Cardiac muscle cell (in vitro differentiated cells and primary cell): ENCODE measurements around the gene SLC37A1. TPM values are rescaled to one million over a fixed set of nuclear protein-coding genes. Genes with fewer than 3 reads are reported as not detected.

Experiments
- DNase-seq, 2 donors: peaks; one replicate each; pipeline versions ENCODE4 v3.0.0 to v3.0.0-alpha.2; 2010 to 2017; ENCODE audit warnings: low read depth in 1 of 2, low spot score in 1 of 2
- H3K27ac ChIP-seq: fragments of 200-600 bp; sonication (generic); 2 replicates; pipeline ENCODE4 v1.5.1; 2016
- H3K27me3 ChIP-seq: fragments of 200-600 bp; sonication (generic); 2 replicates; pipeline ENCODE4 v1.6.0; 2016; ENCODE audit warnings: control low read depth
- H3K36me3 ChIP-seq: fragments of 200-600 bp; sonication (generic); 2 replicates; pipeline ENCODE4 v1.5.1; 2016; ENCODE audit warnings: control low read depth
- H3K4me1 ChIP-seq: fragments of 200-600 bp; sonication (generic); 2 replicates; pipeline ENCODE4 v1.8.1; 2017; ENCODE audit warnings: low read depth, mild to moderate bottlenecking, mixed run types
- H3K4me3 ChIP-seq: fragments of 200-600 bp; sonication (generic); 2 replicates; pipeline ENCODE4 v1.5.1; 2016; ENCODE audit warnings: mild to moderate bottlenecking
- H3K9me3 ChIP-seq: fragments of 200-600 bp; sonication (generic); 2 replicates; pipeline ENCODE4 v1.5.1; 2017; ENCODE audit warnings: low read depth, mild to moderate bottlenecking, control low read depth
- polyA plus RNA-seq: library from polyadenylated mRNA; unstranded; fragments of >200 nt; fragmentation: Nextera tagmentation; extraction: Ambion mirVana; gene quantifications from 2 replicates; pipeline ENCODE4 v1.2.1, GENCODE V29; 2016
- total RNA-seq: library from RNA; depleted of rRNA; stranded (reverse); fragments of >200 nt; gene quantifications from 2 replicates; pipeline ENCODE4 v1.2.3, GENCODE V29; 2016
- TF ChIP-seq, protein P1 (sequence below): IDR thresholded peaks from 2 replicates; pipeline ENCODE4 v1.5.1; 2012; ENCODE audit warnings: low read depth, mild to moderate bottlenecking, low read length

The SLC37A1 gene
- total and polyA plus RNA-seq, 2 experiments from 2014 or later: 3.5 to 8.4 TPM

DNA sequence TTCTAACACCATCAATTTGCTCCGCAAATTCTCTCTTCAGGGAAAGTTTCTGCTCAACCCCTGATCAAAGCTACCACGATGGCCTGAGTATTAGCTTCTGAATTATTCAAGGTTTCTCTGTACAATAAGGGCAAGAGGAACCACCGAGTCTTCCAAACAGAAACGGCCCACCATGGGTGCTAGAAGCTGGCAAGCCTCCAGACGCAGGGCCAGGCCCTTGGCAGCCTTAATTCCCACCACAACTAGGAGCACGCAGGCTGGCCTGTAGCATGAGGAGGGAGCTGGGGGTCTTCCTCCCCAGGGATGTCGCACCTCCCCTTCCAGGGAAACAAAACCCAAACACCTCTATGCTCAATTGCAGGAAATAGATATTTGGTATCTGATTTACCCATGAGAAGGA is 28.7 kb upstream of the SLC37A1 start:
- no peaks in the 10 kb centered on the region for H3K4me1 ChIP-seq
- TF ChIP-seq, protein P1, sequence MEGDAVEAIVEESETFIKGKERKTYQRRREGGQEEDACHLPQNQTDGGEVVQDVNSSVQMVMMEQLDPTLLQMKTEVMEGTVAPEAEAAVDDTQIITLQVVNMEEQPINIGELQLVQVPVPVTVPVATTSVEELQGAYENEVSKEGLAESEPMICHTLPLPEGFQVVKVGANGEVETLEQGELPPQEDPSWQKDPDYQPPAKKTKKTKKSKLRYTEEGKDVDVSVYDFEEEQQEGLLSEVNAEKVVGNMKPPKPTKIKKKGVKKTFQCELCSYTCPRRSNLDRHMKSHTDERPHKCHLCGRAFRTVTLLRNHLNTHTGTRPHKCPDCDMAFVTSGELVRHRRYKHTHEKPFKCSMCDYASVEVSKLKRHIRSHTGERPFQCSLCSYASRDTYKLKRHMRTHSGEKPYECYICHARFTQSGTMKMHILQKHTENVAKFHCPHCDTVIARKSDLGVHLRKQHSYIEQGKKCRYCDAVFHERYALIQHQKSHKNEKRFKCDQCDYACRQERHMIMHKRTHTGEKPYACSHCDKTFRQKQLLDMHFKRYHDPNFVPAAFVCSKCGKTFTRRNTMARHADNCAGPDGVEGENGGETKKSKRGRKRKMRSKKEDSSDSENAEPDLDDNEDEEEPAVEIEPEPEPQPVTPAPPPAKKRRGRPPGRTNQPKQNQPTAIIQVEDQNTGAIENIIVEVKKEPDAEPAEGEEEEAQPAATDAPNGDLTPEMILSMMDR: no peak
- no peaks in the 10 kb centered on the region for H3K27me3 ChIP-seq
- H3K36me3 ChIP-seq: no peaks in the 10 kb centered on the region
- no peak overlapping the region for H3K4me3 ChIP-seq
- no peak overlapping the region for H3K27ac ChIP-seq
- DNase-seq: no peak
- H3K9me3 ChIP-seq: no peaks in the 10 kb centered on the region

DNA sequence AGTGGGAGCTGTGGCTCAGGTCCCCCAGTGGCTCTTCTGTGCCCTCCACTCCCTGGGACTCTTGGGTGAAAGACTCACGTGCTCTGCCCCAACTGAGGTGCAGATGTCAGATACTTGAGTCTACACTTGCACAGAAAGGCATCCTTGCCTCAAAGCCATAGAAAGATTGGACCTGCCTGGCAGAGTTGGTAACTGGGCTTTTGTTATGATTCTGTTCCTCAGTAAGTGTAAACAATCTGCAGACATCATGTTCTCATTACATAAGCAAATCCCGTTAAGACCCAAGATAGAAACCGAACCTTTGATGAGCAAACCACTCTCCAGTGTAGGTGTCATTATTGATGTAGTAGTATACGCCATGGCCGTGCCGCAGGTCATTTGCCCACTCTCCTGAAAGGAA is 27.6 kb upstream of the SLC37A1 start:
- Histone ChIP-seq H3K27ac (no peak overlapping the region), H3K9me3 (no peaks in the 10 kb centered on the region), H3K36me3 (no peaks in the 10 kb centered on the region), H3K27me3 (no peaks in the 10 kb centered on the region), H3K4me3 (no peak overlapping the region), H3K4me1 (no peaks in the 10 kb centered on the region)
- TF ChIP-seq, protein P1: no peak
- no peak for DNase-seq

DNA sequence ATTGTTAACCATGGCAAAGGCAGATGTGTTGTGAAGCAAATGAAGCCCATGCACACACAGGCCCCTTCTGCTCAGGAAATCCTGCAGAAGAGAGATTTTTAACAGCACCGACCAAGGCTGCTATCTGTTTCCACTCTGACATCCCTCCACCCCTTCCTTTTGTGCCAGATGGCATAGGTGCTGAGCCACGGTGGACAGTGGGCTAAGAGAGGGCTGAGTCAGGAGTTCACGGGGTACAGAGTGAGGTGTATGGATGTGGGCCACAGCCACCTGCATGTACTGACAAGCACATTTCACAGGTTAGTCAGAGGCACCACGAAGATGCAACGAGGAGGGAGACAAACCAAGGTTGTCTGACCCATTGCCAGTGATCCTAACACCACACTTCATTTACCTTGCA is 27.1 kb upstream of the SLC37A1 start:
- TF ChIP-seq, protein P1: no peak
- no peaks in the 10 kb centered on the region for H3K9me3 ChIP-seq
- H3K27me3 ChIP-seq: no peaks in the 10 kb centered on the region
- DNase-seq: no peak
- no peaks in the 10 kb centered on the region for H3K36me3 ChIP-seq
- no peak overlapping the region for H3K27ac ChIP-seq
- H3K4me1 ChIP-seq: no peaks in the 10 kb centered on the region
- H3K4me3 ChIP-seq: no peak overlapping the region

DNA sequence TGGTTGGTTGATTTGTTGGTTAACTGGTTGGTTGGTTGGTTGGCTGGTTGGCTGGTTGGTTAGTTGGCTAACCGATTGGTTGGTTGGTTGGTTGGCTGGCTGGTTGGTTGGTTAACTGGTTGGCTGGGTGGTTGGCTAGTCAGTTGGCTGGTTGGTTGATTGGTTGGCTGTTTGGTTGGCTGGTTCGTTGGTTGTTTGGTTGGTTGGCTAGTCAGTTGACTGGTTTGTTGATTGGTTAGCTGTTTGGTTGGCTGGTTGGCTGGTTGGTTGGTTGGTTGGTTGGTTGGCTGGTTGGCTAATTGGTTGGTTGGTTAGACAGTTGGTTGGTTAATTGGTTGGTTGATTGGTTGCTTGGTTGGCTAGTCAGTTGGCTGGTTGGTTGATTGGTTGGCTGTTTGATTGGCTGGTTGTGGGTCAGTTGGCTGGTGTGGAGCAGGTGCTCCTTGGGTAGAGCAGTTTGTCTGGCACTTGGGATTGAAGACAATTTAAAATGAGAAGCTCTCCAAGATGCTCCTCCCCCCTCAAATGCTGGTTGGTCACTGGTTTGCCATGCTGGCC is 24.6 kb upstream of the SLC37A1 start:
- TF ChIP-seq, protein P1: no peak
- DNase-seq: no peak
- H3K36me3 ChIP-seq: no peaks in the 10 kb centered on the region
- H3K27me3 ChIP-seq: no peaks in the 10 kb centered on the region
- no peak overlapping the region for H3K4me3 ChIP-seq
- H3K9me3 ChIP-seq: no peaks in the 10 kb centered on the region
- H3K27ac ChIP-seq: no peak overlapping the region
- no peaks in the 10 kb centered on the region for H3K4me1 ChIP-seq

DNA sequence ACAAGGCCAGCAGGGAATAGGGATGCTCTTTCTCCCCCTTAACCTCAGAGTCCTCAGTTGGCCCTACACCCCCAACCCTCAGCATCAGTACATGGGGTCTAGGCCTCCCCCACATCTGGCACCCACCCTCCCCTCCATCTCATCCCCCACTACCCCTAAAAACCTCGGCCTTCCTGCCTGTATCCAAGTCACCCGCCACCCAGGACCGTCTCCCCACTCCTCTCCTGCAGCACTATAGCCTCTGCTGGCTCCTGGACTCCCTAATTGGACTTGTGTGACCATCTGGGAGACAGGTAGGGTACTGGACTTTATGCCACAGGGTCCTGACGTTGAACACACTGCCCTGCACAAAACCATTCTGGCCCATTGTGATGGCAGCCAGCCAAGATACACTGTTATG is 23.7 kb upstream of the SLC37A1 start:
- Histone ChIP-seq H3K36me3 (no peaks in the 10 kb centered on the region), H3K27me3 (peaks cover 3% of the 10 kb centered on the region), H3K27ac (no peak overlapping the region), H3K4me1 (no peaks in the 10 kb centered on the region), H3K9me3 (no peaks in the 10 kb centered on the region), H3K4me3 (no peak overlapping the region)
- TF ChIP-seq, protein P1: no peak
- no peak for DNase-seq

DNA sequence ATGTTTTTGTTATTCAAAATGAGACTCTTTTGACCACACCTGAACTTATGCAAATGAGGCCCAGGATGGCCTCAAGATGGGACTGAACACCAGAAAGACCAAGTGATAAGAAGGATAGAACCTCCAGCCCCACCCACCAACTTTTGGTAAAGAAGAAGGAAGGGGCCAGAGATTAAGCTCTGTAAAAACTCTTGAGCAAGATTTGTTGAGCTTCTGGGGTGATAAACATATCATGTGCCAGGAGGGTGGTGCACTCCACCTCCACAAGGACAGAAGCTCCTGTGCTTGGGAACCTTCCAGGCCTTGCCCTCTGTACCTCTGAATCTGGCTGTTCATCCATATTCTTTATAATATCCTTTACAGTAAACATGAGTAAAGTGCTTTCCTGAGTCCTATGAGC is 22.9 kb upstream of the SLC37A1 start:
- TF ChIP-seq, protein P1: no peak

More for the DNA sequence above, 22.9 kb upstream of the SLC37A1 start:
- H3K36me3 ChIP-seq: no peaks in the 10 kb centered on the region
- no peak overlapping the region for H3K27ac ChIP-seq
- peaks cover 8% of the 10 kb centered on the region for H3K27me3 ChIP-seq
- no peaks in the 10 kb centered on the region for H3K4me1 ChIP-seq
- no peaks in the 10 kb centered on the region for H3K9me3 ChIP-seq
- no peak for DNase-seq
- no peak overlapping the region for H3K4me3 ChIP-seq
